Measurements from ENCODE around the gene MLC1.

The MLC1 gene

DNA sequence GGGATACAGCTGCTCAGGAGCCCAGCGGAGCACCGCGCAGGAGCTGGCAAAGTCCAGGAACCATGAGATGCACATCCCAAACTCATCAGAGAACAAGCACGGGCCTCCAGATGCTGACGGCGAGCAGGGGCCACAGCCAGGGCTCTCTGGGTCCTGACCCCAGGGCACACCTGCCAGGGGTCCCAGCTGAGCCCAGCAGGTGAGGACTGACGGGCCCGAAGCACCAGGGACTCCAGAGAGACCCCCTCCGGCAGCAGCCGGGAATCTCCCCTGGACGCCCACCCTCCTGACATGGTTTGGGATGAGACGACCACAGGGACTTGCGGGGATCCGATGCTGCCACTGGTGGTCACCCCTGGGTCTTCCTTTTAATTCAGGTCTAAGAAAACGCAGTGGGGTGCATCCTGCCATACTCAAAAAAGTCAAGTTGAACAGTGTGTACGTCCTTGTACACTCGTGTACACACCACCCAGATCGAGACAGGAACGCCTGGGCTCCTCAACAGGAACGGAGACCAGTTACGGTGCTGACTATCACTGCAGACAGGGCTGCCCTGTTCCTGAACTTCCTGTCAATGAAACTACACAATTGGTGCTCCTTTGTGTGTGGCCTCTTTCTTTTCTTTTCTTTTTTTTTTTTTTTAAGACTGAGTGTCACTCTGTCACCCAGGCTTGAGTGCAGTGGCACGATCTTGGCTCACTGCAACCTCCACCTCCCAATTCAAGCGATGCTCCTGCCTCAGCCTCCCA lies 49.1 kb downstream of the MLC1 start:
- CTCF ChIA-PET, result interaction anchor here (0.8 kb wide), 1 partner anchor 23 kb away, joined by 3 read pairs; no protein-coding TSS in a partner anchor
- DNase-seq (ENCODE audit: extremely low spot score), result no peak
- TF ChIP-seq SUZ12 (IDR thresholded peaks at IDR 0.05), result no peak
- TF ChIP-seq FOXA1 (IDR thresholded peaks at IDR 0.05), result no peak
- no peak for TF ChIP-seq L3MBTL2 (conservative IDR thresholded peaks at IDR 0.05)
- no peak for TF ChIP-seq TARDBP (IDR thresholded peaks at IDR 0.05)
- no peak for TF ChIP-seq FOXK2 (IDR thresholded peaks at IDR 0.05)
- no peak for TF ChIP-seq ELF4 (IDR thresholded peaks at IDR 0.05)
- no peak for TF ChIP-seq BHLHE40 (IDR thresholded peaks at IDR 0.05; ENCODE audit: borderline replicate concordance)
- TF ChIP-seq NFRKB (IDR thresholded peaks at IDR 0.05), result no peak
- TF ChIP-seq FOXM1 (IDR thresholded peaks at IDR 0.05; ENCODE audit: borderline replicate concordance), result no peak
- TF ChIP-seq CTBP1 (IDR thresholded peaks at IDR 0.05; ENCODE audit: borderline replicate concordance), result no peak
- TF ChIP-seq LEF1 (IDR thresholded peaks at IDR 0.05; ENCODE audit: borderline replicate concordance), result no peak
- POLR2A ChIA-PET, result no interaction called here

DNA sequence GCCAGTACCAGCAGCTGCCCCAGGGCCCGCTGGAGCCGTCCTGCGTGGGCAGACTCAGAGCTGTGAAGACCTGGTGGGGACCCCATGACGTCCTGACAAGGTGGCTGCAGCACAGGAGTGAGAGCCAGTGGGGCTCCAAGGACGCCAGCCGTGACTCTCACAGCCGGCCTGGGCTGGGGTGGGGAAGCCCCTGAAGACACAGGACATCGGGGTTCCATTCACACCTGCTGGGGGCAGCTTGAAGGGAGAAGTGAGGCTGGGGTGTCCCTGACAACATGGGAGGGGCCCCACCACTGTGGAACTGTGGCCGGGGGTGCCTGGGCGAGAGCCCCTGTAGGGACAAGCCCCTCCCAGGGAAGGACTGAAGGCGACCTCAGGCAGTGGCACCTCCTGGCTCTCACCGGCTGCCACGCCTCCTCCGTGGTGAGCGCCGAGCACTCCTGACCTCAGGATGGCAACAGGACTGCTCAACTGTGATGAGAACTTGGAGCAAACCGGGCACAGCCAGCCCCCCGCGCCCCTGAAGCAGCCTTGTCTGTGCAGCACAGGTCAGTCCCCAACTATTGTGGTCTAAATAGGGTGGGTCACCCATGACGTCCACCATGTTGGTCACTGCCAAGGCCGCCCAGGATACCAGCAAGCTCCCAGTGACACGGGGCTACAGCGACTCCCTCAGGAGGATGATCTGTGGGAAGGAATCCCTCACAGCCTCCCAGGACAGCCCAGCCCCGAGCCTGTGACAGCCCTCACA lies 49.9 kb downstream of the MLC1 start:
- POLR2A ChIA-PET, result no interaction called here
- CTCF ChIA-PET, result interaction anchor here (0.8 kb wide), 1 partner anchor 24 kb away, joined by 3 read pairs; no protein-coding TSS in a partner anchor
- TF ChIP-seq ZNF384 (IDR thresholded peaks at IDR 0.05) (no peak), L3MBTL2 (conservative IDR thresholded peaks at IDR 0.05) (no peak), ELF4 (IDR thresholded peaks at IDR 0.05) (no peak), BHLHE40 (IDR thresholded peaks at IDR 0.05; ENCODE audit: borderline replicate concordance) (no peak), SUZ12 (IDR thresholded peaks at IDR 0.05) (no peak), LEF1 (IDR thresholded peaks at IDR 0.05; ENCODE audit: borderline replicate concordance) (no peak), HDGF (IDR thresholded peaks at IDR 0.05; ENCODE audit: borderline replicate concordance) (no peak), ARNT (IDR thresholded peaks at IDR 0.05) (no peak), SP1 (IDR thresholded peaks at IDR 0.05) (no peak), FOXM1 (IDR thresholded peaks at IDR 0.05; ENCODE audit: borderline replicate concordance) (no peak)
- TF ChIP-seq, protein P1, sequence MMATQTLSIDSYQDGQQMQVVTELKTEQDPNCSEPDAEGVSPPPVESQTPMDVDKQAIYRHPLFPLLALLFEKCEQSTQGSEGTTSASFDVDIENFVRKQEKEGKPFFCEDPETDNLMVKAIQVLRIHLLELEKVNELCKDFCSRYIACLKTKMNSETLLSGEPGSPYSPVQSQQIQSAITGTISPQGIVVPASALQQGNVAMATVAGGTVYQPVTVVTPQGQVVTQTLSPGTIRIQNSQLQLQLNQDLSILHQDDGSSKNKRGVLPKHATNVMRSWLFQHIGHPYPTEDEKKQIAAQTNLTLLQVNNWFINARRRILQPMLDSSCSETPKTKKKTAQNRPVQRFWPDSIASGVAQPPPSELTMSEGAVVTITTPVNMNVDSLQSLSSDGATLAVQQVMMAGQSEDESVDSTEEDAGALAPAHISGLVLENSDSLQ (IDR thresholded peaks at IDR 0.05), result no peak
- no peak for DNase-seq (ENCODE audit: extremely low spot score)

DNA sequence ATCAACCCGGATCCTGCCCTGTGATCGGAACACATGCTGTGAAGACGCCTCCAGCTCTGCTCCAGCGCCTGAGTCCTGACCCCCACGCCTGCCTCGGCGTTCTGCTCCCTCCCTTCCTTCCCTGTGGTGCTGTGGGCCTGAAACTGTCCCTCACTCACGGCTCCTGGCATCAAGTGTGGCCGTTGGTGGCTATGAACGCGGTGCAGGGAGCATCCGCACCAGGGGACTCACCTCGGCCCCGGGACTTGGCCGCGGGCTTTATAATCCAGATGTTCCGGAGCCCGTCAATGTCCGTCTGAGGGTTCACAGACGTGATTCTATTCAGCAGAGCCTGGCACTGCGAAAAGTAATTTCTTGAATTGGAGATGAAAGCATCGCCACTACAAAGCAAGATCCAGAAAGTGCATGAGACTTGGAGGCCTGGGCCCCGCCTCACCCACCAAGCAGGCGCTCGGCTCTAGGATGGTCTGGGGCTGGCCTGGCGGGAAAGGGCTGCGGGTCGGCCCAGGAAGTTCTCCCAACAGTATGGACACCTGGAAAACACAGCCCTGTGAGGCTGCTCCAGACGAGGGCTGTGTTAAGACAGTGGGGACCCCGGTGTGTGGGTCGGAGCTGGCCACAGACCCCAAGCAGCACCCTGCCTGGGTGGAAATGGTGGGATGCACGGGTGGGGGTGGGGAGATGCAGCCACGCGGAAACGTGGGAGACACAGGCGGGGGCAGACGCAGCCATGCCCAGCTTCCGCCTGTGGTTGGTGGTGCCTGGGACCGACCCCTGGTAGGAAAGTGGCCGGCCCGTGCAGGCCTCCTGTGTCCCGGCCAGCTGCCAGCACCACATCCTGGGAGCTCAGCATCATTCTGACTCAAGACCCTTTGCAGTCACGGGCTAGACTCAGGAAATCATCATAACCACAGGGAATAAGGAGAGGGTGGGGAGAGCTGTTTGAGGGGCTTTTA lies 50.8 kb downstream of the MLC1 start:
- POLR2A ChIA-PET, result no interaction called here
- no peak for DNase-seq (ENCODE audit: extremely low spot score)
- CTCF ChIA-PET, result interaction anchor here (0.6 kb wide), 1 partner anchor 104 kb away, joined by 5 read pairs; no protein-coding TSS in a partner anchor
- TF ChIP-seq FOXK2 (IDR thresholded peaks at IDR 0.05), result no peak
- TF ChIP-seq BHLHE40 (IDR thresholded peaks at IDR 0.05; ENCODE audit: borderline replicate concordance), result no peak
- TF ChIP-seq FOXA1 (IDR thresholded peaks at IDR 0.05), result no peak
- TF ChIP-seq ELF4 (IDR thresholded peaks at IDR 0.05), result no peak

DNA sequence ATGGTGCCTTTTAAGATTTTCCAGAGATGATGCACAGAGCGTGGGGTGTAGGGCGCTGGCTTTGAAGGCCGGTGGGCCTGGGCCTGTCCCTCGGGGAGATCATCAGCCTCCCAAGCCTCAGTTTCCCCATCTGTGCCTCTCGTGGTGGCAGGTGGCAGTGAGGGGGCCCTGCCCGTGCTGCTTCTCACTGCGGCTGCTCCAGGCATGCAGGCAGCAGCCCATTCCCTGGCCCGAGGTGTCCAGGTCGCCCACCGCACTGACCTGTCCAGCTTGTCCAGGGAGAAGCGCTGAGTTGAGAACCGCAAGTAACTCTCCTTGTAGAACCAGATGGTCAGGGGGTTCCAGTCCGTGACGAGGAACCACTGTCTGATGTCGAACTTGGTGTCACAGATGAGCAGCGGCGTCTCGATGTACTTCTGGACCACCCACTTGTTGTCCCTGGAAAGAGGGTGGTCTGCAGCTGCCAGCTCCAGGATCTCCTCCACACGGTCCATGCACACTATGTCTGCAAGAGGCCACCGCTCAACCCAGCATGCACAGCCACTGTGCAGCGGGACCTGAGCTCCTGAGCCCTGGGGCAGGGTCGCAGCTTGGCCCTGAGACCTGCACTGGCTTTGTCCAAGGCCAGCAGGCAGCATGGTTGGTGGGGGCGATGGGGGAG lies 52.2 kb downstream of the MLC1 start:
- DNase-seq (ENCODE audit: extremely low spot score), result no peak
- ChIA-PET CTCF (no interaction called here), POLR2A (no interaction called here)
- no peak for TF ChIP-seq FOXM1 (IDR thresholded peaks at IDR 0.05; ENCODE audit: borderline replicate concordance)
- no peak for TF ChIP-seq ELF4 (IDR thresholded peaks at IDR 0.05)
- no peak for TF ChIP-seq SP1 (IDR thresholded peaks at IDR 0.05)

DNA sequence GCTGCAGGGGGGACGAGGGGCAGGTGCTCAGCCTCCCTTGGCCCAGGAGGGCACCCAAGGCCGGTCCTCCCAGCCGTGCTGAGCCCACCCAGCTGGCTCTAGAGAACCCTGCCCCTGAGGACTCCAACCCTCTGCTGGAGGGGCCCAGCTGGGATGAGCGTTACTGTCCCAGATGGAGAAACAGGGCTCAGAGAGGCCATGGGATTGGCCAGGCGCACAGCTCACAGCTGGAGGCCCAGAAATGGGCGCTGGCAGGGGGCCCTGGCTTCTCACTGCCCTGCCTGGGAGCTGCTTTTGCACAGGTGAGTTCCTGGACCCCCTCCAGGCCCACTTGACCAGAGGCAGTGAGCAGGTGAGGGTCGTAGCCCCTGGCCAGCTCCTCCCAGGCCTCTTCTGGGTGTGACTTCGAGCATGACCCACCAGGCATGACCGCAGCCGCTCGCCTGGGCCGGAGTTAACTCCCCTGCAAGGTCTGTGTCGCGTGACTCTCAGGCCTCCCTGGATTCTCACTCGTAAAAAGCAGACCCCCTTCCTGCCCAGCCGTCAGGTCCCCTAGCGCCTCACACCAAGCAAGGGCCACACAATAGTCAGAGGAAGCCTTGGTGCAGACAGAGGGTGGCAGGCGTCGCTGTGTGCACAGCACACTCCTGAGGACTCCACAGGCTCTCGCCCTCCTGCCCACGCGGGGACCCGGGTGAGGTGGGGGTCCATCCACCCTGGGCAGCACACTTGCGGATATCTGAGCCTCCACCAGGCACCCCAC lies 52.9 kb downstream of the MLC1 start:
- POLR2A ChIA-PET, result no interaction called here
- no peak for DNase-seq (ENCODE audit: extremely low spot score)
- no peak for TF ChIP-seq FOXK2 (IDR thresholded peaks at IDR 0.05)
- TF ChIP-seq ARNT (IDR thresholded peaks at IDR 0.05), result no peak
- no peak for TF ChIP-seq ZNF384 (IDR thresholded peaks at IDR 0.05)
- no peak for TF ChIP-seq CTBP1 (IDR thresholded peaks at IDR 0.05; ENCODE audit: borderline replicate concordance)
- no peak for TF ChIP-seq SUZ12 (IDR thresholded peaks at IDR 0.05)
- no peak for TF ChIP-seq L3MBTL2 (conservative IDR thresholded peaks at IDR 0.05)
- no peak for TF ChIP-seq TARDBP (IDR thresholded peaks at IDR 0.05)
- no peak for TF ChIP-seq SP1 (IDR thresholded peaks at IDR 0.05)
- TF ChIP-seq HDGF (IDR thresholded peaks at IDR 0.05; ENCODE audit: borderline replicate concordance), result no peak
- no peak for TF ChIP-seq LEF1 (IDR thresholded peaks at IDR 0.05; ENCODE audit: borderline replicate concordance)
- CTCF ChIA-PET, result interaction anchor here (0.6 kb wide), 1 partner anchor 265 kb away, joined by 3 read pairs; no protein-coding TSS in a partner anchor
